T-helper 2 cell treated with Interferon-gamma antibody and Interleukin-4, amounts not matched to agents 5 μg/mL and 100 μg/mL, for 36 hours (primary cell): Measurements from ENCODE around the gene CHODL.

Experiments
- DNase-seq: peaks from one replicate; pipeline ENCODE4 v3.0.0; 2021; ENCODE audit warnings: low spot score
- H3K27ac Mint-ChIP-seq: one replicate; pipeline ENCODE4 v1.8.0; 2021; ENCODE audit warnings: mild to moderate bottlenecking, mixed read lengths
- H3K27me3 Mint-ChIP-seq: one replicate; pipeline ENCODE4 v1.8.0; 2021; ENCODE audit warnings: low read depth, mixed read lengths
- H3K36me3 Mint-ChIP-seq: one replicate; pipeline ENCODE4 v1.8.0; 2021; ENCODE audit warnings: low read depth, mixed read lengths
- H3K4me1 Mint-ChIP-seq: one replicate; pipeline ENCODE4 v1.8.0; 2021; ENCODE audit warnings: low read depth, mixed read lengths
- H3K4me3 Mint-ChIP-seq: one replicate; pipeline ENCODE4 v1.8.0; 2022; ENCODE audit warnings: mild to moderate bottlenecking, moderate library complexity, mixed read lengths
- H3K9me3 Mint-ChIP-seq: one replicate; pipeline ENCODE4 v1.8.0; 2021; ENCODE audit warnings: mixed read lengths

The CHODL gene

GRCh38 chr21:18253799-18254198 is 9.2 kb downstream of the CHODL start:
- H3K27me3 Mint-ChIP-seq = no peaks in the 10 kb centered on the region
- no peak for DNase-seq
- no peak overlapping the region for H3K27ac Mint-ChIP-seq
- H3K4me1 Mint-ChIP-seq = no peaks in the 10 kb centered on the region
- H3K9me3 Mint-ChIP-seq = no peaks in the 10 kb centered on the region
- H3K4me3 Mint-ChIP-seq = no peak overlapping the region
- H3K36me3 Mint-ChIP-seq = no peaks in the 10 kb centered on the region

- no peak for DNase-seq
- Mint-ChIP-seq H3K36me3 (no peaks in the 10 kb centered on the region), H3K27ac (no peak overlapping the region), H3K4me3 (no peak overlapping the region), H3K27me3 (no peaks in the 10 kb centered on the region), H3K9me3 (peaks cover 4% of the 10 kb centered on the region), H3K4me1 (no peaks in the 10 kb centered on the region)
These were observed 21.3 kb downstream of the CHODL start for GRCh38 chr21:18265944-18266343.

- Mint-ChIP-seq H3K4me3 (no peak overlapping the region), H3K9me3 (peaks cover 4% of the 10 kb centered on the region), H3K27me3 (no peaks in the 10 kb centered on the region), H3K4me1 (no peaks in the 10 kb centered on the region), H3K36me3 (no peaks in the 10 kb centered on the region), H3K27ac (no peak overlapping the region)
- no peak for DNase-seq
These were observed 22.9 kb downstream of the CHODL start for GRCh38 chr21:18267496-18267895.

- no peaks in the 10 kb centered on the region for H3K36me3 Mint-ChIP-seq
- no peak overlapping the region for H3K27ac Mint-ChIP-seq
- H3K4me1 Mint-ChIP-seq = no peaks in the 10 kb centered on the region
- peaks cover 4% of the 10 kb centered on the region for H3K9me3 Mint-ChIP-seq
- no peaks in the 10 kb centered on the region for H3K27me3 Mint-ChIP-seq
- no peak overlapping the region for H3K4me3 Mint-ChIP-seq
- DNase-seq = no peak
These were observed 24.3 kb downstream of the CHODL start for GRCh38 chr21:18268906-18269305.

- Mint-ChIP-seq H3K27ac (no peak overlapping the region), H3K9me3 (peaks cover 4% of the 10 kb centered on the region), H3K27me3 (no peaks in the 10 kb centered on the region), H3K36me3 (no peaks in the 10 kb centered on the region), H3K4me3 (no peak overlapping the region), H3K4me1 (no peaks in the 10 kb centered on the region)
- DNase-seq = no peak
These were observed 25.2 kb downstream of the CHODL start for GRCh38 chr21:18269856-18270255.

GRCh38 chr21:18273400-18273799 is 28.8 kb downstream of the CHODL start:
- Mint-ChIP-seq H3K27ac (no peak overlapping the region), H3K9me3 (no peaks in the 10 kb centered on the region), H3K4me1 (no peaks in the 10 kb centered on the region), H3K36me3 (no peaks in the 10 kb centered on the region), H3K27me3 (no peaks in the 10 kb centered on the region), H3K4me3 (no peak overlapping the region)
- DNase-seq = no peak

- H3K4me1 Mint-ChIP-seq = no peaks in the 10 kb centered on the region
- no peaks in the 10 kb centered on the region for H3K9me3 Mint-ChIP-seq
- DNase-seq = no peak
- H3K27ac Mint-ChIP-seq = no peak overlapping the region
- no peaks in the 10 kb centered on the region for H3K36me3 Mint-ChIP-seq
- no peak overlapping the region for H3K4me3 Mint-ChIP-seq
- H3K27me3 Mint-ChIP-seq = no peaks in the 10 kb centered on the region
These were observed 29.7 kb downstream of the CHODL start for GRCh38 chr21:18274370-18274769.

GRCh38 chr21:18275781-18276180 is 31.1 kb downstream of the CHODL start:
- H3K27ac Mint-ChIP-seq = no peak overlapping the region
- no peaks in the 10 kb centered on the region for H3K4me1 Mint-ChIP-seq
- no peak overlapping the region for H3K4me3 Mint-ChIP-seq
- H3K27me3 Mint-ChIP-seq = no peaks in the 10 kb centered on the region
- DNase-seq = no peak
- H3K9me3 Mint-ChIP-seq = peaks cover 5% of the 10 kb centered on the region
- no peaks in the 10 kb centered on the region for H3K36me3 Mint-ChIP-seq

GRCh38 chr21:18285379-18285778 is 40.7 kb downstream of the CHODL start:
- no peak overlapping the region for H3K4me3 Mint-ChIP-seq
- no peaks in the 10 kb centered on the region for H3K4me1 Mint-ChIP-seq

GRCh38 chr21:18289876-18290275 is 45.2 kb downstream of the CHODL start:
- H3K9me3 Mint-ChIP-seq = no peaks in the 10 kb centered on the region
- no peak for DNase-seq
- no peak overlapping the region for H3K27ac Mint-ChIP-seq
- no peaks in the 10 kb centered on the region for H3K4me1 Mint-ChIP-seq
- no peaks in the 10 kb centered on the region for H3K27me3 Mint-ChIP-seq
- H3K4me3 Mint-ChIP-seq = no peak overlapping the region
- H3K36me3 Mint-ChIP-seq = no peaks in the 10 kb centered on the region

More at GRCh38 chr21:18285379-18285778, 40.7 kb downstream of the CHODL start:
- H3K9me3 Mint-ChIP-seq = peaks cover 8% of the 10 kb centered on the region
- H3K36me3 Mint-ChIP-seq = no peaks in the 10 kb centered on the region
- no peak for DNase-seq
- H3K27me3 Mint-ChIP-seq = no peaks in the 10 kb centered on the region
- H3K27ac Mint-ChIP-seq = no peak overlapping the region

GRCh38 chr21:18294100-18294499 is 49.5 kb downstream of the CHODL start:
- DNase-seq = no peak
- Mint-ChIP-seq H3K4me3 (no peak overlapping the region), H3K36me3 (no peaks in the 10 kb centered on the region), H3K9me3 (no peaks in the 10 kb centered on the region), H3K27me3 (no peaks in the 10 kb centered on the region), H3K27ac (no peak overlapping the region), H3K4me1 (no peaks in the 10 kb centered on the region)

- Mint-ChIP-seq H3K27me3 (no peaks in the 10 kb centered on the region), H3K36me3 (no peaks in the 10 kb centered on the region)
These were observed 53.6 kb downstream of the CHODL start for GRCh38 chr21:18298228-18298627.

More at GRCh38 chr21:18298228-18298627, 53.6 kb downstream of the CHODL start:
- DNase-seq = no peak
- no peaks in the 10 kb centered on the region for H3K9me3 Mint-ChIP-seq
- H3K4me3 Mint-ChIP-seq = no peak overlapping the region
- no peaks in the 10 kb centered on the region for H3K4me1 Mint-ChIP-seq
- no peak overlapping the region for H3K27ac Mint-ChIP-seq
